Left ventricle myocardium inferior (tissue), 1 donor: ENCODE results near the gene UNC119. TPM values are rescaled to one million over a fixed set of nuclear protein-coding genes. Genes with fewer than 3 reads are reported as not detected.

Experiments
- DNase-seq: peaks from one replicate; pipeline ENCODE4 v3.0.0-alpha.2; 2020
- H3K27ac ChIP-seq: fragments of 200-600 bp; replicated peaks from 2 replicates; pipeline ENCODE4 v1.8.0; 2021
- H3K27me3 ChIP-seq: fragments of 200-600 bp; 2 replicates; pipeline ENCODE4 v1.8.0; 2021; ENCODE audit warnings: low read depth
- H3K36me3 ChIP-seq: fragments of 200-600 bp; 2 replicates; pipeline ENCODE4 v1.8.0; 2021
- H3K4me1 ChIP-seq: fragments of 200-600 bp; 2 replicates; pipeline ENCODE4 v1.8.0; 2021
- H3K4me3 ChIP-seq: fragments of 200-600 bp; 2 replicates; pipeline ENCODE4 v1.8.0; 2021; ENCODE audit warnings: mild to moderate bottlenecking, moderate library complexity
- H3K9me3 ChIP-seq: fragments of 200-600 bp; replicated peaks from 2 replicates; pipeline ENCODE4 v1.8.0; 2021
- CTCF ChIP-seq: fragments of 200-600 bp; IDR thresholded peaks from 2 replicates; pipeline ENCODE4 v1.8.0; 2021; ENCODE audit warnings: antibody characterized with exemption, mild to moderate bottlenecking, borderline replicate concordance
- intact Hi-C: fragments of 100-400 bp; cut with micrococcal nuclease; formaldehyde crosslinking; loops from one replicate; pipeline ENCODE4 v1.11.0; 2022
- total RNA-seq: library from RNA; stranded (reverse); fragmentation: NEBNext Ultra II Directional; extraction: Animal tissue kit (Norgen Biotek cat#: 25700); gene quantifications from one replicate; pipeline ENCODE4 v1.2.1, GENCODE V29; 2021
- donor health status: DM: no; HTN: yes; CAD: no; lungs with severe emphysema.

Gene UNC119
- total RNA-seq, 1 donor from 2014 or later = 22.5 TPM

GRCh38 chr17:28527859-28528258, 24.6 kb downstream of the UNC119 start:
- no peak for DNase-seq
- TF ChIP-seq CTCF = no peak
- no peaks in the 10 kb centered on the region for H3K9me3 ChIP-seq
- peaks cover 22% of the 10 kb centered on the region for H3K27me3 ChIP-seq
- H3K4me3 ChIP-seq = no peak overlapping the region
- intact Hi-C loops = no loop called here
- H3K4me1 ChIP-seq = no peaks in the 10 kb centered on the region
- no peaks in the 10 kb centered on the region for H3K36me3 ChIP-seq
- H3K27ac ChIP-seq = no peak overlapping the region

DNA sequence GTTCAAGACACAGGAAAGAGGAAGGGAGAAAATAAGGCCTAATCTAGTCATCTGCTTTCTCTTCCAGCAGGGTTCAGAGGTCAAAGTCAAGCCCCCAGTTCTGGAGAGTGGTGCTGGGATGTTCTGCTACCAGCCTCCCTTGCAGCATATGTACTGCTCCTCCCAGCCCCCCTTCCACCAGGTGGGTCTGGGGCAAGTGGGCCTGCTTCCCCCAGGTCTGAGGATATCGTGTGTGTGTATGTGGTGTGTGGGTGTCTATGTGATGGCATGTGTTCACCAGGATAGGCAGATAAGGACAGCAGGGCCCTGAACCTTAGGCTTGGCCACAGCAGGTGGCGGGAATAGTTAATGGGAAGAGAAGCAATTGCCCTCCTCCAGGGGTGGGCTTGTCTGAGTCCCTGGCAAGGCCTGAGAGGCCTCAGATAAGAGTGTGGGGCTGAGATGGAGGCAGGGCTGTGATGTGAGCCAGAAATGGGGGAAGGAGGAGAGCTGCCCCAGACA, 25.2 kb downstream of the UNC119 start:
- no peak for DNase-seq
- intact Hi-C loops = no loop called here
- Histone ChIP-seq H3K9me3 (no peaks in the 10 kb centered on the region), H3K4me1 (no peaks in the 10 kb centered on the region), H3K4me3 (no peak overlapping the region), H3K27ac (no peak overlapping the region), H3K27me3 (peaks cover 16% of the 10 kb centered on the region), H3K36me3 (no peaks in the 10 kb centered on the region)
- no peak for TF ChIP-seq CTCF

GRCh38 chr17:28526381-28526780, 26.0 kb downstream of the UNC119 start:
- H3K4me1 ChIP-seq = no peaks in the 10 kb centered on the region
- H3K27ac ChIP-seq = no peak overlapping the region
- H3K27me3 ChIP-seq = peaks cover 11% of the 10 kb centered on the region
- no peak for TF ChIP-seq CTCF
- intact Hi-C loops = no loop called here
- DNase-seq = no peak
- no peak overlapping the region for H3K4me3 ChIP-seq
- no peaks in the 10 kb centered on the region for H3K36me3 ChIP-seq
- no peaks in the 10 kb centered on the region for H3K9me3 ChIP-seq

- Histone ChIP-seq H3K36me3 (no peaks in the 10 kb centered on the region), H3K27ac (no peak overlapping the region), H3K27me3 (peaks cover 10% of the 10 kb centered on the region), H3K9me3 (no peaks in the 10 kb centered on the region), H3K4me1 (no peaks in the 10 kb centered on the region), H3K4me3 (no peak overlapping the region)
- intact Hi-C loops = no loop called here
- no peak for TF ChIP-seq CTCF
- no peak for DNase-seq
These were observed 27.7 kb downstream of the UNC119 start for GRCh38 chr17:28524476-28525424.

- no peak for DNase-seq
- H3K36me3 ChIP-seq = no peaks in the 10 kb centered on the region
- H3K4me3 ChIP-seq = no peak overlapping the region
- peaks cover 10% of the 10 kb centered on the region for H3K27me3 ChIP-seq
- intact Hi-C loops = no loop called here
- no peak overlapping the region for H3K27ac ChIP-seq
- no peaks in the 10 kb centered on the region for H3K4me1 ChIP-seq
- H3K9me3 ChIP-seq = no peaks in the 10 kb centered on the region
- TF ChIP-seq CTCF = no peak
These were observed 28.5 kb downstream of the UNC119 start for GRCh38 chr17:28523876-28524275.
